Measurements from ENCODE around the gene CPXM1. TPM values are rescaled to one million over a fixed set of nuclear protein-coding genes. Genes with fewer than 3 reads are reported as not detected.

CPXM1 gene
- polyA plus RNA-seq, 2 donors: 0.28 to 2.5 TPM

- H3K4me3 ChIP-seq (ENCODE audit: low read depth in 1 of 2, low read length in 2 of 2): no peak overlapping the region
- H3K36me3 ChIP-seq (ENCODE audit: control insufficient read depth in 2 of 2, insufficient read depth in 2 of 2, low read length in 1 of 2): no peaks in the 10 kb centered on the region
- WGBS, 2 donors: 56 to 63% methylated on average over 10 of the region's 10 CpGs
- H3K4me1 ChIP-seq (ENCODE audit: control insufficient read depth in 2 of 2, insufficient read depth in 2 of 2, low read length in 1 of 2): peaks cover 9 to 11% of the 10 kb centered on the region in 2 donors
- H3K27me3 ChIP-seq (ENCODE audit: control insufficient read depth in 1 of 2, insufficient read depth in 2 of 2, low read length in 2 of 2): no peaks in the 10 kb centered on the region
- H3K9me3 ChIP-seq (ENCODE audit: control insufficient read depth in 2 of 2, insufficient read depth in 1 of 2, low read depth in 1 of 2, low read length in 1 of 2): no peaks in the 10 kb centered on the region
- no peak overlapping the region for H3K27ac ChIP-seq (ENCODE audit: low read depth in 2 of 2, low read length in 1 of 2)
These were observed 51.7 kb downstream of the CPXM1 start for GRCh38 chr20:2748551-2749342.

- Histone ChIP-seq H3K4me1 (ENCODE audit: control insufficient read depth in 2 of 2, insufficient read depth in 2 of 2, low read length in 1 of 2) (peaks cover 7 to 9% of the 10 kb centered on the region in 2 donors), H3K27ac (ENCODE audit: low read depth in 2 of 2, low read length in 1 of 2) (no peak overlapping the region), H3K9me3 (ENCODE audit: control insufficient read depth in 2 of 2, insufficient read depth in 1 of 2, low read depth in 1 of 2, low read length in 1 of 2) (no peaks in the 10 kb centered on the region), H3K4me3 (ENCODE audit: low read depth in 1 of 2, low read length in 2 of 2) (no peak overlapping the region), H3K36me3 (ENCODE audit: control insufficient read depth in 2 of 2, insufficient read depth in 2 of 2, low read length in 1 of 2) (no peaks in the 10 kb centered on the region), H3K27me3 (ENCODE audit: control insufficient read depth in 1 of 2, insufficient read depth in 2 of 2, low read length in 2 of 2) (no peaks in the 10 kb centered on the region)
- WGBS, 2 donors: 82 to 83% methylated on average over 8 of the region's 8 CpGs
These were observed 52.7 kb downstream of the CPXM1 start for GRCh38 chr20:2747676-2748235.

- Histone ChIP-seq H3K4me3 (ENCODE audit: low read depth in 1 of 2, low read length in 2 of 2) (no peak overlapping the region), H3K27ac (ENCODE audit: low read depth in 2 of 2, low read length in 1 of 2) (no peak overlapping the region), H3K9me3 (ENCODE audit: control insufficient read depth in 2 of 2, insufficient read depth in 1 of 2, low read depth in 1 of 2, low read length in 1 of 2) (no peaks in the 10 kb centered on the region), H3K27me3 (ENCODE audit: control insufficient read depth in 1 of 2, insufficient read depth in 2 of 2, low read length in 2 of 2) (no peaks in the 10 kb centered on the region), H3K36me3 (ENCODE audit: control insufficient read depth in 2 of 2, insufficient read depth in 2 of 2, low read length in 1 of 2) (no peaks in the 10 kb centered on the region), H3K4me1 (ENCODE audit: control insufficient read depth in 2 of 2, insufficient read depth in 2 of 2, low read length in 1 of 2) (peaks cover 2 to 4% of the 10 kb centered on the region in 2 donors)
- 62 to 66% methylated on average over 8 of the region's 8 CpGs for WGBS, 2 donors
These were observed 53.7 kb downstream of the CPXM1 start for GRCh38 chr20:2746636-2747265.

GRCh38 chr20:2745936-2746635 is 54.3 kb downstream of the CPXM1 start:
- H3K4me3 ChIP-seq (ENCODE audit: low read depth in 1 of 2, low read length in 2 of 2): no peak overlapping the region
- no peaks in the 10 kb centered on the region for H3K9me3 ChIP-seq (ENCODE audit: control insufficient read depth in 2 of 2, insufficient read depth in 1 of 2, low read depth in 1 of 2, low read length in 1 of 2)
- peaks cover 0 to 2% of the 10 kb centered on the region in 2 donors for H3K4me1 ChIP-seq (ENCODE audit: control insufficient read depth in 2 of 2, insufficient read depth in 2 of 2, low read length in 1 of 2)
- no peaks in the 10 kb centered on the region for H3K27me3 ChIP-seq (ENCODE audit: control insufficient read depth in 1 of 2, insufficient read depth in 2 of 2, low read length in 2 of 2)
- no peak overlapping the region for H3K27ac ChIP-seq (ENCODE audit: low read depth in 2 of 2, low read length in 1 of 2)
- no peaks in the 10 kb centered on the region for H3K36me3 ChIP-seq (ENCODE audit: control insufficient read depth in 2 of 2, insufficient read depth in 2 of 2, low read length in 1 of 2)
- 82 to 89% methylated on average over 4 of the region's 4 CpGs for whole genome bisulfite sequencing, 2 donors

GRCh38 chr20:2745060-2745910 is 55.1 kb downstream of the CPXM1 start:
- no peaks in the 10 kb centered on the region for H3K36me3 ChIP-seq (ENCODE audit: control insufficient read depth in 2 of 2, insufficient read depth in 2 of 2, low read length in 1 of 2)
- H3K4me1 ChIP-seq (ENCODE audit: control insufficient read depth in 2 of 2, insufficient read depth in 2 of 2, low read length in 1 of 2): no peaks in the 10 kb centered on the region
- H3K9me3 ChIP-seq (ENCODE audit: control insufficient read depth in 2 of 2, insufficient read depth in 1 of 2, low read depth in 1 of 2, low read length in 1 of 2): no peaks in the 10 kb centered on the region
- 79 to 89% methylated on average over 12 of the region's 12 CpGs for WGBS, 2 donors
- H3K27me3 ChIP-seq (ENCODE audit: control insufficient read depth in 1 of 2, insufficient read depth in 2 of 2, low read length in 2 of 2): no peaks in the 10 kb centered on the region
- H3K27ac ChIP-seq (ENCODE audit: low read depth in 2 of 2, low read length in 1 of 2): no peak overlapping the region
- H3K4me3 ChIP-seq (ENCODE audit: low read depth in 1 of 2, low read length in 2 of 2): no peak overlapping the region

Other genes with a start within 250 kb of the CPXM1 start
- gene NOP56, start 148.0 kb downstream of the CPXM1 start, polyA plus RNA-seq: 100 to 1,000 TPM; 135 to 175 TPM
- 10 to 100 TPM; 58.8 to 89.2 TPM for gene IDH3B, start 136.4 kb downstream of the CPXM1 start, polyA plus RNA-seq
- 1 to 10 TPM; 4.8 to 7.0 TPM for gene EBF4, start 107.8 kb downstream of the CPXM1 start, polyA plus RNA-seq
- gene C20orf141, start 14.4 kb upstream of the CPXM1 start, polyA plus RNA-seq: not detected
- gene TMEM239, start 15.7 kb upstream of the CPXM1 start, polyA plus RNA-seq: not detected
- gene PCED1A, start 40.0 kb upstream of the CPXM1 start, polyA plus RNA-seq: 10 to 100 TPM; 18.0 to 49.3 TPM
- gene VPS16, start 40.1 kb upstream of the CPXM1 start, polyA plus RNA-seq: 10 to 100 TPM; 28.6 to 35.8 TPM
- gene PTPRA, start 72.9 kb upstream of the CPXM1 start, polyA plus RNA-seq: 10 to 100 TPM; 11.5 to 21.7 TPM
- gene GNRH2, start 243.0 kb upstream of the CPXM1 start, polyA plus RNA-seq: under 1 TPM in 1 of 2 donors, not detected in 1; 0.24 TPM
- gene MRPS26, start 245.4 kb upstream of the CPXM1 start, polyA plus RNA-seq: 10 to 100 TPM; 57.2 to 67.1 TPM

All from esophagus (tissue), 2 donors.